Measurements from ENCODE around the gene MGAT3. TPM values are rescaled to one million over a fixed set of nuclear protein-coding genes. Genes with fewer than 3 reads are reported as not detected.

Gene MGAT3
- total and polyA plus RNA-seq, 2 of the 13 experiments (the other 11 are each of a cell fraction or from before 2014, with no cell fraction given): 0.11 to 0.15 TPM

DNA sequence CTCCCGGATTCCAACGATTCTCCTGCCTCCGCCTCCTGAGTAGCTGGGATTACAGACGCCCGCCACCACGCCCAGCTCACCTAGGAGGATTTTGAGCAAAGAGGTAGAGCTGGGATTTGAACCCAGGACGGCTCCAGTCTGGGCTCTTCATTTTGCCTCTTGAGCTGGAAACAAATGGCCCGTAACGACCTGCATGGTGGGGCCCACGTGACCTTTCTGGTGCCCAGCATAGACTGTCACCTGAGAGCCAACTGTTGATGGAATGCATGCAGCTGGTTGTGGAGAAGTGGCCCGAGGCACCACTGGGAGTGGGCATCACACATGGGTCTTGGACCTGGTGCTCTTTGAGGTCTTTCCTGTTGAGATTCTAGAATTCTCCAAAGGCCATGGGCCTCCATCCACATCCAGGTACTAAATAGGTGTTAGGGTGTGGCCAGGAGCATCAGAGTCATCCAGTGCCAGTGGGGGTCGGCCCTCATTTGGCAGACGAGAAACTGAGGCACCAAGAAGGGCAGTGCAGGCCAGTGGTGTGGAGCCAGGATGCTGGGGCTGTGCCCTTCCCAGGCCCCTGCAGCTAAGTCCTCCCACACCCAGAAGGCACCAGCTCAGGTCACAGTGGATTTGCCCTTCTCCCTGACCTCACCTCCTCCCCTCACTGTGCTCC is 67.4 kb downstream of the MGAT3 start (continued):
- TF ChIP-seq PRMT3 (CRISPR knock-in tag; IDR thresholded peaks at IDR 0.05; ENCODE audit: borderline replicate concordance, low read depth): no peak
- no peak for TF ChIP-seq ZNF878 (CRISPR knock-in tag; IDR thresholded peaks at IDR 0.05)
- TF ChIP-seq TSC22D2 (CRISPR knock-in tag; IDR thresholded peaks at IDR 0.05; ENCODE audit: borderline replicate concordance): no peak
- no peak for TF ChIP-seq SMARCC2 (IDR thresholded peaks at IDR 0.05)
- TF ChIP-seq ZNF549 (CRISPR knock-in tag; IDR thresholded peaks at IDR 0.05): no peak
- no peak for TF ChIP-seq ZNF205 (CRISPR knock-in tag; IDR thresholded peaks at IDR 0.05)
- no peak for TF ChIP-seq KLF12 (CRISPR knock-in tag; IDR thresholded peaks at IDR 0.05; ENCODE audit: borderline replicate concordance)
- no peak for TF ChIP-seq EHMT2 (IDR thresholded peaks at IDR 0.05; ENCODE audit: borderline replicate concordance, low read depth, low read length)
- TF ChIP-seq WIZ (CRISPR knock-in tag; IDR thresholded peaks at IDR 0.05): no peak
- TF ChIP-seq ZSCAN20 (CRISPR knock-in tag; IDR thresholded peaks at IDR 0.05; ENCODE audit: borderline replicate concordance): no peak
- TF ChIP-seq ZNF652 (CRISPR knock-in tag; IDR thresholded peaks at IDR 0.05; ENCODE audit: borderline replicate concordance, low read depth): no peak
- TF ChIP-seq, protein P1, sequence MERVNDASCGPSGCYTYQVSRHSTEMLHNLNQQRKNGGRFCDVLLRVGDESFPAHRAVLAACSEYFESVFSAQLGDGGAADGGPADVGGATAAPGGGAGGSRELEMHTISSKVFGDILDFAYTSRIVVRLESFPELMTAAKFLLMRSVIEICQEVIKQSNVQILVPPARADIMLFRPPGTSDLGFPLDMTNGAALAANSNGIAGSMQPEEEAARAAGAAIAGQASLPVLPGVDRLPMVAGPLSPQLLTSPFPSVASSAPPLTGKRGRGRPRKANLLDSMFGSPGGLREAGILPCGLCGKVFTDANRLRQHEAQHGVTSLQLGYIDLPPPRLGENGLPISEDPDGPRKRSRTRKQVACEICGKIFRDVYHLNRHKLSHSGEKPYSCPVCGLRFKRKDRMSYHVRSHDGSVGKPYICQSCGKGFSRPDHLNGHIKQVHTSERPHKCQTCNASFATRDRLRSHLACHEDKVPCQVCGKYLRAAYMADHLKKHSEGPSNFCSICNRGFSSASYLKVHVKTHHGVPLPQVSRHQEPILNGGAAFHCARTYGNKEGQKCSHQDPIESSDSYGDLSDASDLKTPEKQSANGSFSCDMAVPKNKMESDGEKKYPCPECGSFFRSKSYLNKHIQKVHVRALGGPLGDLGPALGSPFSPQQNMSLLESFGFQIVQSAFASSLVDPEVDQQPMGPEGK (CRISPR knock-in tag; IDR thresholded peaks at IDR 0.05): no peak
- TF ChIP-seq SNAPC5 (CRISPR knock-in tag; IDR thresholded peaks at IDR 0.05; ENCODE audit: borderline replicate concordance): no peak
- TF ChIP-seq CHD4 (IDR thresholded peaks at IDR 0.05; ENCODE audit: borderline replicate concordance, low read length): no peak
- no peak for TF ChIP-seq ZNF224 (CRISPR knock-in tag; IDR thresholded peaks at IDR 0.05)
- TF ChIP-seq ZNF660 (CRISPR knock-in tag; IDR thresholded peaks at IDR 0.05; ENCODE audit: borderline replicate concordance, low read depth): no peak
- peak; percentile 44 to 74; a peak in 3 of 4 replicates for TF ChIP-seq POLR2A (IDR thresholded peaks at IDR 0.05; ENCODE audit: insufficient read depth in 1 of 2, low read depth in 2 of 2, low read length in 2 of 2)
- no peak for TF ChIP-seq ZNF546 (CRISPR knock-in tag; conservative IDR thresholded peaks at IDR 0.05)
- no peak for TF ChIP-seq ZNF761 (CRISPR knock-in tag; conservative IDR thresholded peaks at IDR 0.05)
- TF ChIP-seq ZNF501 (CRISPR knock-in tag; IDR thresholded peaks at IDR 0.05): no peak
- TF ChIP-seq CBFB (CRISPR knock-in tag; IDR thresholded peaks at IDR 0.05): no peak
- TF ChIP-seq RFX3 (CRISPR knock-in tag; IDR thresholded peaks at IDR 0.05): no peak
- TF ChIP-seq ZNF616 (CRISPR knock-in tag; IDR thresholded peaks at IDR 0.05; ENCODE audit: low read depth): no peak
- no peak for TF ChIP-seq ATF3 (CRISPR knock-in tag; IDR thresholded peaks at IDR 0.05)
- TF ChIP-seq HNRNPH1 (optimal IDR thresholded peaks at IDR 0.05; ENCODE audit: low read depth, low read length): no peak
- 0 out of 2 replicates have a peak, but pooled peaks have one; percentile 58 for TF ChIP-seq ZNF558 (CRISPR knock-in tag; IDR thresholded peaks at IDR 0.05; ENCODE audit: borderline replicate concordance)
- TF ChIP-seq, protein P2, sequence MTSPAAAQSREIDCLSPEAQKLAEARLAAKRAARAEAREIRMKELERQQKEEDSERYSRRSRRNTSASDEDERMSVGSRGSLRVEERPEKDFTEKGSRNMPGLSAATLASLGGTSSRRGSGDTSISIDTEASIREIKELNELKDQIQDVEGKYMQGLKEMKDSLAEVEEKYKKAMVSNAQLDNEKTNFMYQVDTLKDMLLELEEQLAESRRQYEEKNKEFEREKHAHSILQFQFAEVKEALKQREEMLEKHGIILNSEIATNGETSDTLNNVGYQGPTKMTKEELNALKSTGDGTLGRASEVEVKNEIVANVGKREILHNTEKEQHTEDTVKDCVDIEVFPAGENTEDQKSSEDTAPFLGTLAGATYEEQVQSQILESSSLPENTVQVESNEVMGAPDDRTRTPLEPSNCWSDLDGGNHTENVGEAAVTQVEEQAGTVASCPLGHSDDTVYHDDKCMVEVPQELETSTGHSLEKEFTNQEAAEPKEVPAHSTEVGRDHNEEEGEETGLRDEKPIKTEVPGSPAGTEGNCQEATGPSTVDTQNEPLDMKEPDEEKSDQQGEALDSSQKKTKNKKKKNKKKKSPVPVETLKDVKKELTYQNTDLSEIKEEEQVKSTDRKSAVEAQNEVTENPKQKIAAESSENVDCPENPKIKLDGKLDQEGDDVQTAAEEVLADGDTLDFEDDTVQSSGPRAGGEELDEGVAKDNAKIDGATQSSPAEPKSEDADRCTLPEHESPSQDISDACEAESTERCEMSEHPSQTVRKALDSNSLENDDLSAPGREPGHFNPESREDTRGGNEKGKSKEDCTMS (CRISPR knock-in tag; conservative IDR thresholded peaks at IDR 0.05): no peak
- TF ChIP-seq ZNF331 (CRISPR knock-in tag; IDR thresholded peaks at IDR 0.05): no peak
